HG03108 (cell line): ENCODE data around the gene SIX3.

Source experiments
- ATAC-seq: cut with Tn5 transposase; IDR thresholded peaks from one replicate; pipeline ENCODE4 v1.9.1; 2021; ENCODE audit warnings: moderate library complexity; ENCODE audit not compliant: unreplicated experiment

SIX3 gene

GRCh38 chr2:44941551-44942234 lies at the start of gene SIX3:
TSS of gene SIX3 (plus strand) at chr2:44941702. CDS start at chr2:44942105, 403 bp downstream.
- ATAC-seq, result peak; percentile 33

- ATAC-seq, result no peak
These were observed 47.4 kb upstream of the SIX3 start for GRCh38 chr2:44894058-44894457.

- ATAC-seq, result no peak
These were observed 46.4 kb upstream of the SIX3 start for GRCh38 chr2:44895061-44895460.

- no peak for ATAC-seq
These were observed 44.1 kb upstream of the SIX3 start for GRCh38 chr2:44897406-44897805.

GRCh38 chr2:44902217-44903137 lies 39.0 kb upstream of the SIX3 start:
- no peak for ATAC-seq

GRCh38 chr2:44904578-44904977 lies 36.9 kb upstream of the SIX3 start:
- no peak for ATAC-seq

GRCh38 chr2:44906972-44907371 lies 34.5 kb upstream of the SIX3 start:
- no peak for ATAC-seq

GRCh38 chr2:44909831-44910230 lies 31.7 kb upstream of the SIX3 start:
- ATAC-seq, result no peak

- ATAC-seq, result no peak
These were observed 28.8 kb upstream of the SIX3 start for GRCh38 chr2:44912660-44913059.

- ATAC-seq, result no peak
These were observed 25.2 kb upstream of the SIX3 start for GRCh38 chr2:44916291-44916690.

- no peak for ATAC-seq
These were observed 23.3 kb upstream of the SIX3 start for GRCh38 chr2:44918095-44918775.

- no peak for ATAC-seq
These were observed 20.8 kb upstream of the SIX3 start for GRCh38 chr2:44920751-44921150.

- no peak for ATAC-seq
These were observed 18.7 kb upstream of the SIX3 start for GRCh38 chr2:44922776-44923175.

- ATAC-seq, result no peak
These were observed 15.9 kb upstream of the SIX3 start for GRCh38 chr2:44925561-44926136.

- no peak for ATAC-seq
These were observed 14.5 kb upstream of the SIX3 start for GRCh38 chr2:44926957-44927356.

- ATAC-seq, result no peak
These were observed 13.5 kb upstream of the SIX3 start for GRCh38 chr2:44927985-44928482.

- no peak for ATAC-seq
These were observed 12.9 kb upstream of the SIX3 start for GRCh38 chr2:44928483-44929158.

GRCh38 chr2:44929159-44929734 lies 12.3 kb upstream of the SIX3 start:
- no peak for ATAC-seq

- no peak for ATAC-seq
These were observed 11.7 kb upstream of the SIX3 start for GRCh38 chr2:44929735-44930273.
